Measurements from ENCODE around the gene PRDM10. TPM values are rescaled to one million over a fixed set of nuclear protein-coding genes. Genes with fewer than 3 reads are reported as not detected.

The PRDM10 gene
- total and polyA plus RNA-seq, 10 of the 15 experiments (the other 5 are each of a cell fraction or from before 2014, with no cell fraction given): 0.93 to 6.2 (median 4.1) TPM

- BruUV-seq (replicated peaks): no TSS peak
Measured at GRCh38 chr11:129973068-129973467, 29.6 kb downstream of the PRDM10 start.

More at GRCh38 chr11:129973068-129973467, 29.6 kb downstream of the PRDM10 start:
- RAD21 ChIA-PET (ENCODE audit: unreplicated experiment): interaction anchor here (1.0 to 2.3 kb wide), 6 partner anchors 12 to 160 kb away, joined by 3 to 14 read pairs (median 5); partner anchors contain the start of gene PRDM10
- H3K4me1 ChIP-seq (ENCODE audit: control insufficient read depth, insufficient read depth, low read length): peaks cover 6% of the 10 kb centered on the region; the same call in 1 of the 2 replicates
- no peaks in the 10 kb centered on the region for H3K9me3 ChIP-seq (replicated peaks; ENCODE audit: control insufficient read depth, insufficient read depth, low read length)
- SMC1A ChIA-PET (ENCODE audit: uncharacterized antibody, unreplicated experiment): interaction anchor here (0.5 to 1.8 kb wide), 14 partner anchors 9 to 263 kb away, joined by 3 to 18 read pairs (median 3); partner anchors contain the start of gene PRDM10
- H3K27me3 ChIP-seq (replicated peaks in 1 of 2; ENCODE audit: control insufficient read depth in 2 of 2, insufficient read depth in 2 of 2, low read length in 1 of 2): no peaks in the 10 kb centered on the region
- no peak overlapping the region for H2AFZ ChIP-seq (ENCODE audit: control insufficient read depth, low read depth, low read length)
- H3K36me3 ChIP-seq (ENCODE audit: control insufficient read depth in 2 of 2, insufficient read depth in 2 of 2, low read length in 1 of 2): no peaks in the 10 kb centered on the region
- peak overlapping the region; percentile 11; the same call in 1 of the 2 replicates for H3K4me2 ChIP-seq (ENCODE audit: control insufficient read depth, insufficient read depth)
- H3K4me3 ChIP-seq: no peak overlapping the region
- FAIRE-seq: no peak
- no peak overlapping the region; the same call in 1 of the 2 replicates for H3K27ac ChIP-seq (ENCODE audit: control insufficient read depth, insufficient read depth)
- ATAC-seq: peak; percentile 73
- intact Hi-C loops (cut with micrococcal nuclease; ENCODE audit: unreplicated experiment): no loop called here
- WGBS (ENCODE audit: insufficient coverage, insufficient replicate concordance, low lambda C conversion rate, missing lambda C conversion rate): 5% methylated on average over 1 of the region's 1 CpG
- CTCF ChIA-PET: interaction anchor here (1.0 to 2.1 kb wide), 7 partner anchors 10 to 159 kb away, joined by 3 to 16 read pairs (median 4); no protein-coding TSS in a partner anchor
- no peak for DNase-seq (ENCODE audit: low read depth, low spot score)
- H4K20me1 ChIP-seq (ENCODE audit: control insufficient read depth, insufficient read depth): no peaks in the 10 kb centered on the region
- TF ChIP-seq POU2F2 (IDR thresholded peaks at IDR 0.05; ENCODE audit: borderline replicate concordance, low read depth, low read length): 0 out of 3 replicates have a peak, but pooled peaks have one; percentile 35
- TF ChIP-seq MEF2A (IDR thresholded peaks at IDR 0.05; ENCODE audit: insufficient read depth, low read depth, low read length): 0 out of 2 replicates have a peak, but pooled peaks have one; percentile 42
- TF ChIP-seq FOXM1 (IDR thresholded peaks at IDR 0.05; ENCODE audit: low read depth, low read length): no peak
- 0 out of 2 replicates have a peak, but pooled peaks have one; percentile 10 for TF ChIP-seq PKNOX1 (IDR thresholded peaks at IDR 0.05)
- TF ChIP-seq MEF2B (IDR thresholded peaks at IDR 0.05; ENCODE audit: partially characterized antibody, poor library complexity, severe bottlenecking): peak; percentile 41
- peak; percentile 43 to 75; a peak in 3 of 4 replicates for TF ChIP-seq SRF (IDR thresholded peaks at IDR 0.05; ENCODE audit: low read depth in 2 of 2, low read length in 2 of 2)
- TF ChIP-seq BHLHE40 (IDR thresholded peaks at IDR 0.05; ENCODE audit: borderline replicate concordance in 1 of 2, low read depth in 2 of 2, low read length in 1 of 2): no peak
- TF ChIP-seq PRDM15 (CRISPR knock-in tag; IDR thresholded peaks at IDR 0.05): no peak
- H3K9ac ChIP-seq (ENCODE audit: control insufficient read depth, insufficient read depth, low read length): no peak overlapping the region
- in situ Hi-C loops (cut with MboI): no loop called here
- POLR2A ChIA-PET: interaction anchor here (1.7 kb wide), 1 partner anchor 31 kb away, joined by 10 read pairs; the partner anchor contains the start of gene PRDM10
- H3K79me2 ChIP-seq (ENCODE audit: control insufficient read depth, insufficient read depth, low read length): no peaks in the 10 kb centered on the region

Measured in GM12878 (cell line).